Ishikawa (cell line): ENCODE data around the gene OSCAR.

Experiments used
- CEBPB ChIP-seq: IDR thresholded peaks from 2 replicates; pipeline ENCODE4 v1.6.1; 2012
- CREB1 ChIP-seq: IDR thresholded peaks from 2 replicates; pipeline ENCODE4 v1.6.1; 2012; ENCODE audit warnings: low read depth
- EGR1 ChIP-seq: IDR thresholded peaks from 2 replicates; pipeline ENCODE4 v1.6.1; 2012
- EP300 ChIP-seq: IDR thresholded peaks from 2 replicates; pipeline ENCODE4 v1.6.1; 2012; ENCODE audit warnings: borderline replicate concordance
- FOXM1 ChIP-seq: IDR thresholded peaks from 2 replicates; pipeline ENCODE4 v1.6.1; 2012; ENCODE audit warnings: low read depth, borderline replicate concordance
- NFIC ChIP-seq: IDR thresholded peaks from 2 replicates; pipeline ENCODE4 v1.6.1; 2012
- RAD21 ChIP-seq: IDR thresholded peaks from 2 replicates; pipeline ENCODE4 v1.6.1; 2012; ENCODE audit warnings: low read depth
- TAF1 ChIP-seq: IDR thresholded peaks from 2 replicates; pipeline ENCODE4 v1.6.1; 2012; ENCODE audit warnings: low read depth, mild to moderate bottlenecking
- TCF12 ChIP-seq: IDR thresholded peaks from 2 replicates; pipeline ENCODE4 v1.6.1; 2012; ENCODE audit warnings: low read depth
- TEAD4 ChIP-seq: IDR thresholded peaks from 2 replicates; pipeline ENCODE4 v1.6.1; 2012
- YY1 ChIP-seq: IDR thresholded peaks from 2 replicates; pipeline ENCODE4 v1.6.1; 2012; ENCODE audit warnings: low read depth
- ZBTB7A ChIP-seq: IDR thresholded peaks from 2 replicates; pipeline ENCODE4 v1.6.1; 2012; ENCODE audit warnings: low read depth
- TF ChIP-seq, protein P1 (sequence below): IDR thresholded peaks from 2 replicates; pipeline ENCODE4 v1.6.1; 2012; ENCODE audit warnings: low read depth, mild to moderate bottlenecking
- TF ChIP-seq, protein P2 (sequence below): IDR thresholded peaks from 2 replicates; pipeline ENCODE4 v1.6.1; 2012
- TF ChIP-seq, protein P3 (sequence below): IDR thresholded peaks from 2 replicates; pipeline ENCODE4 v1.6.1; 2012

The OSCAR gene

DNA sequence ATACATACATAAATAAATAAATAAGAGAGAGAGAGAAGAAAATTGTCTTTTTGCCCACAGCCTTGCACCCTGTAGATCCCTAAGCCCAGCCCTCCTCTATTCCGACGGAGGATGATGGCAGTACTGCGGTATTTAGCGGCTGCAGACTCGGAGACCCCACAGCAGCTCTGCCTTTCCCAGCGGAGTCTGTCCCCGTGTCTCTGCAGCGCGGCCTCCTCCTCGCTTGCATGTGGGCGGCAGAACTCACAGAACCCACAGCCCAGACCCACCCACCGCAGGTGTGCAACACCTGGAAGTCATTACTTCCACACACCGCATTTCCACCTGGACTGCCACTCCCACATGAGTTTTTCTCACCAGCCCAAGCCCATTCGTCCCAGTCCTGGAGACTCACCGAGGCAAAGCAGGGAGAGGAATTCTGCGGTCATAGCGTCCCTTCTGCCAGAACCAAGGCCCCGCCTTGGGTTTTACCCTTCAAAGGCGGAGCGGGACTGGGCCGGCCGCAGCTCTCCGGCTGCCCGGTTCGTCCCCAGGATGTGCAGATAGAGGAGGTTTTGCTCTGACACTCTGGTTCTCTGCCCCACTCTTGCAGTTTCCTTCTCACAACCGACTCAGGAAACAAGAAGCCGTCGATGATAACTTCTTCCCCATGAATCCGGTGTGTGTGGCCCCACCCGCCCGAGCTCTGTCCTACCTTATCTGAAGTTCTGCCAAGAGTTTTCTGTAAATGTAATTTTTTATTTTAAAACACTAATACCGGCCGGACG lies 37.1 kb downstream of the OSCAR start, which contains the start of gene VSTM1:
VSTM1 (minus strand) TSS at position 548 of the 767 bp plus-strand sequence; CDS start at position 428, 120 bp downstream.
- no peak for TF ChIP-seq NFIC
- TF ChIP-seq FOXM1: no peak
- TF ChIP-seq, protein P1, sequence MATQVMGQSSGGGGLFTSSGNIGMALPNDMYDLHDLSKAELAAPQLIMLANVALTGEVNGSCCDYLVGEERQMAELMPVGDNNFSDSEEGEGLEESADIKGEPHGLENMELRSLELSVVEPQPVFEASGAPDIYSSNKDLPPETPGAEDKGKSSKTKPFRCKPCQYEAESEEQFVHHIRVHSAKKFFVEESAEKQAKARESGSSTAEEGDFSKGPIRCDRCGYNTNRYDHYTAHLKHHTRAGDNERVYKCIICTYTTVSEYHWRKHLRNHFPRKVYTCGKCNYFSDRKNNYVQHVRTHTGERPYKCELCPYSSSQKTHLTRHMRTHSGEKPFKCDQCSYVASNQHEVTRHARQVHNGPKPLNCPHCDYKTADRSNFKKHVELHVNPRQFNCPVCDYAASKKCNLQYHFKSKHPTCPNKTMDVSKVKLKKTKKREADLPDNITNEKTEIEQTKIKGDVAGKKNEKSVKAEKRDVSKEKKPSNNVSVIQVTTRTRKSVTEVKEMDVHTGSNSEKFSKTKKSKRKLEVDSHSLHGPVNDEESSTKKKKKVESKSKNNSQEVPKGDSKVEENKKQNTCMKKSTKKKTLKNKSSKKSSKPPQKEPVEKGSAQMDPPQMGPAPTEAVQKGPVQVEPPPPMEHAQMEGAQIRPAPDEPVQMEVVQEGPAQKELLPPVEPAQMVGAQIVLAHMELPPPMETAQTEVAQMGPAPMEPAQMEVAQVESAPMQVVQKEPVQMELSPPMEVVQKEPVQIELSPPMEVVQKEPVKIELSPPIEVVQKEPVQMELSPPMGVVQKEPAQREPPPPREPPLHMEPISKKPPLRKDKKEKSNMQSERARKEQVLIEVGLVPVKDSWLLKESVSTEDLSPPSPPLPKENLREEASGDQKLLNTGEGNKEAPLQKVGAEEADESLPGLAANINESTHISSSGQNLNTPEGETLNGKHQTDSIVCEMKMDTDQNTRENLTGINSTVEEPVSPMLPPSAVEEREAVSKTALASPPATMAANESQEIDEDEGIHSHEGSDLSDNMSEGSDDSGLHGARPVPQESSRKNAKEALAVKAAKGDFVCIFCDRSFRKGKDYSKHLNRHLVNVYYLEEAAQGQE: no peak
- TF ChIP-seq, protein P2, sequence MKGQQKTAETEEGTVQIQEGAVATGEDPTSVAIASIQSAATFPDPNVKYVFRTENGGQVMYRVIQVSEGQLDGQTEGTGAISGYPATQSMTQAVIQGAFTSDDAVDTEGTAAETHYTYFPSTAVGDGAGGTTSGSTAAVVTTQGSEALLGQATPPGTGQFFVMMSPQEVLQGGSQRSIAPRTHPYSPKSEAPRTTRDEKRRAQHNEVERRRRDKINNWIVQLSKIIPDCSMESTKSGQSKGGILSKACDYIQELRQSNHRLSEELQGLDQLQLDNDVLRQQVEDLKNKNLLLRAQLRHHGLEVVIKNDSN: no peak
- TF ChIP-seq, protein P3, sequence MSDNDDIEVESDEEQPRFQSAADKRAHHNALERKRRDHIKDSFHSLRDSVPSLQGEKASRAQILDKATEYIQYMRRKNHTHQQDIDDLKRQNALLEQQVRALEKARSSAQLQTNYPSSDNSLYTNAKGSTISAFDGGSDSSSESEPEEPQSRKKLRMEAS: no peak
- TF ChIP-seq EGR1: no peak
- no peak for TF ChIP-seq CREB1
- no peak for TF ChIP-seq TCF12
- TF ChIP-seq TEAD4: no peak
- TF ChIP-seq ZBTB7A: no peak
- no peak for TF ChIP-seq TAF1
- no peak for TF ChIP-seq EP300
- no peak for TF ChIP-seq CEBPB
- TF ChIP-seq YY1: no peak
- no peak for TF ChIP-seq RAD21

DNA sequence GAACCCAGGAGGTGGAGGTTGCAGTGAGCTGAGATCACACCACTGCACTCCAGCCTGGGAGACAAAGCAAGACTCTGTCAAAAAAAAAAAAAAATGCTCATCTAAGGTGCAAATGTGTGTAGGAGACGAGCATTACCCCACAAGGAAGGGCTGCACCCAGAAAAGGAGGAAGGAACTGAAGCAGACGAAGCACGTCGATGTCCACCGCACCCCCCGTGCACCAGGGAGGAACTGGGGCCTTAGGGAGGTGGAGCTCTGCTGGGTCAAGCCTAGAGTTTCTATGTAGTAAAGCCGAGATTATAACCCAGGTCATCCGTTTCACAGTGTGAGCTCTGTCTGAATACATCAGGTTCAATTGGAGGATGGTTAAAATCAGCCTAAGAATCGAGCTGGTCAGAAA lies 38.0 kb downstream of the OSCAR start:
- TF ChIP-seq ZBTB7A: no peak
- TF ChIP-seq, protein P3: no peak
- no peak for TF ChIP-seq TEAD4
- no peak for TF ChIP-seq TCF12
- TF ChIP-seq CEBPB: no peak
- TF ChIP-seq TAF1: no peak
- TF ChIP-seq FOXM1: no peak
- TF ChIP-seq EP300: no peak
- no peak for TF ChIP-seq NFIC

DNA sequence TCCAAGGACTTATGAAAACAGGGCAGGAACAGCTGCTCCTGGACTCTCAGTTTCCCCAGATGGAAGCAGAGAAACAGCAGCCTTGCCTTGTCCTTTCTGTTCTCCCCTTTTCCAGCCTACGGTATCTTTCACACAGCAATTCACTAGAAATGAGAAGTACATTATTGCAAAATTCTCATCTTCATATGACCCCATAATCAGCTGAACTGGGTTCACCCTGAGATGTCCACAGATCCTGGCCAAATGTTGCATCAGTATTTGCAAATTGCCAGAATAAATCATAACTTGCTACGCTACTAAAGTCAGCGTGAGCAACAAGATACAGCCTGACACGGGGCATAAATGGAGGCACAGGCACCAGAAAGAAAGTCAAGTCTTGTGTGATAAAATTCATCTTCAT lies 53.0 kb downstream of the OSCAR start:
- no peak for TF ChIP-seq TAF1
- TF ChIP-seq, protein P1: no peak
- no peak for TF ChIP-seq CREB1

DNA sequence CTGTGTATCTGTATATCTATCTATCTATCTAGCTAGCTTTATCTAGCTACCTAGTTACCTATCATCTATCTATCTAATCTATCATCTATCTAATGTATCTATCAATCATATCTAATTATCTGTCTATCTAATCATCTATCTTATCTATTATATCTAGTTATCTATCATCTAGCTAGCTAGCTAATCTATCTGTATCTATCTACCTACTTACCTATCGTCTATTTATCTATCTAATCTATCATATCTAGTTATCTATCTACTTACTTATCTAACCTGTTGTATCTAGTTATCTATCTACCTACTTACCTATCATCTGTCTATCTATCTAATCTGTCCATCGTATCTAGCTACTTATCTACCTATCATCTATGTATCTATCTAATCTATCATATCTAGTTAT lies 54.8 kb downstream of the OSCAR start:
- no peak for TF ChIP-seq NFIC
- TF ChIP-seq, protein P1: no peak
- TF ChIP-seq FOXM1: no peak
- TF ChIP-seq YY1: no peak
- TF ChIP-seq TCF12: no peak
- TF ChIP-seq TAF1: no peak
- TF ChIP-seq EP300: no peak
- TF ChIP-seq CREB1: no peak
- TF ChIP-seq CEBPB: no peak
- no peak for TF ChIP-seq ZBTB7A
- TF ChIP-seq RAD21: no peak
- no peak for TF ChIP-seq EGR1
- TF ChIP-seq, protein P2: no peak
